ENCODE measurements around the gene DOK7.

DOK7 gene

GRCh38 chr4:3500111-3500510 is 37.0 kb downstream of the DOK7 start:
- TF ChIP-seq CTCF (IDR thresholded peaks at IDR 0.05), result no peak

GRCh38 chr4:3500634-3501101 is 37.6 kb downstream of the DOK7 start:
- no peak for TF ChIP-seq CTCF (IDR thresholded peaks at IDR 0.05)

- TF ChIP-seq CTCF (IDR thresholded peaks at IDR 0.05), result no peak
Measured at GRCh38 chr4:3501126-3501824, 38.2 kb downstream of the DOK7 start.

GRCh38 chr4:3501825-3502425 is 38.8 kb downstream of the DOK7 start:
- TF ChIP-seq CTCF (IDR thresholded peaks at IDR 0.05), result no peak

GRCh38 chr4:3502941-3503936 is 40.1 kb downstream of the DOK7 start:
- TF ChIP-seq CTCF (IDR thresholded peaks at IDR 0.05), result no peak

GRCh38 chr4:3505231-3505630 is 42.1 kb downstream of the DOK7 start:
- no peak for TF ChIP-seq CTCF (IDR thresholded peaks at IDR 0.05)

- no peak for TF ChIP-seq CTCF (IDR thresholded peaks at IDR 0.05)
Measured at GRCh38 chr4:3508542-3508941, 45.4 kb downstream of the DOK7 start.

All from LNCAP (cell line).